ENCODE data around the gene RYR2. TPM values are rescaled to one million over a fixed set of nuclear protein-coding genes. Genes with fewer than 3 reads are reported as not detected.

RYR2 gene
- total and polyA plus RNA-seq, 4 donors, result 0.43 to 11.6 (median 2.0) TPM

DNA sequence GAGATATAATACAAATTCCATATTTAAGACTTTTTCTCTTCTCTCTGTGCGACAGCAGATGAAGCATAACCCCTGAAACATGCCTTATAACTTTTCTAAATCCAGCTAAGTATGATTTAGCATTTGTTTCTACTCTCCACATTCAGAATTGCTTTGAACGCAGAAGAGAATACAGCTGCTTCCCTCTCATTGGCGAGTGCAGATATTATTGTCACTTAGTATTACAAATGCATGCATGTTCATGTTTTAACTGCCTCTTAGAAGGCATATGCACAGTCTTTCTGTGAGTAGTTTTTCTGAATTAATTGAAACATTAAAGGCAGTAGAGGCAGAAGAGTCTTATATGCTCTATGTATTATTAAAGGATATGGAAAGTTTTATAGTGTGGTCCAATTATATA, 631.6 kb downstream of the RYR2 start:
- Histone ChIP-seq H3K4me3 (no peak overlapping the region), H3K27ac (ENCODE audit: low read depth in 1 of 2, low read length in 1 of 2) (no peak overlapping the region), H3K9ac (ENCODE audit: insufficient read depth in 1 of 2, low read length in 2 of 2) (peak overlapping the region in 1 of 2 donors; percentile 34), H3K9me3 (ENCODE audit: control insufficient read depth in 4 of 4, insufficient read depth in 3 of 4, low read length in 3 of 4) (no peaks in the 10 kb centered on the region), H3K36me3 (ENCODE audit: control insufficient read depth in 4 of 4, insufficient read depth in 4 of 4, low read length in 4 of 4) (peaks cover 0 to 4% (median 0%) of the 10 kb centered on the region in 4 donors), H3K4me1 (ENCODE audit: control insufficient read depth in 5 of 5, insufficient read depth in 5 of 5, low read length in 5 of 5) (peaks cover 0 to 15% (median 0%) of the 10 kb centered on the region in 5 donors), H3K27me3 (ENCODE audit: control insufficient read depth in 3 of 3, insufficient read depth in 3 of 3, low read length in 2 of 3) (peaks cover 0 to 2% (median 0%) of the 10 kb centered on the region in 3 donors)
- TF ChIP-seq, protein P1, sequence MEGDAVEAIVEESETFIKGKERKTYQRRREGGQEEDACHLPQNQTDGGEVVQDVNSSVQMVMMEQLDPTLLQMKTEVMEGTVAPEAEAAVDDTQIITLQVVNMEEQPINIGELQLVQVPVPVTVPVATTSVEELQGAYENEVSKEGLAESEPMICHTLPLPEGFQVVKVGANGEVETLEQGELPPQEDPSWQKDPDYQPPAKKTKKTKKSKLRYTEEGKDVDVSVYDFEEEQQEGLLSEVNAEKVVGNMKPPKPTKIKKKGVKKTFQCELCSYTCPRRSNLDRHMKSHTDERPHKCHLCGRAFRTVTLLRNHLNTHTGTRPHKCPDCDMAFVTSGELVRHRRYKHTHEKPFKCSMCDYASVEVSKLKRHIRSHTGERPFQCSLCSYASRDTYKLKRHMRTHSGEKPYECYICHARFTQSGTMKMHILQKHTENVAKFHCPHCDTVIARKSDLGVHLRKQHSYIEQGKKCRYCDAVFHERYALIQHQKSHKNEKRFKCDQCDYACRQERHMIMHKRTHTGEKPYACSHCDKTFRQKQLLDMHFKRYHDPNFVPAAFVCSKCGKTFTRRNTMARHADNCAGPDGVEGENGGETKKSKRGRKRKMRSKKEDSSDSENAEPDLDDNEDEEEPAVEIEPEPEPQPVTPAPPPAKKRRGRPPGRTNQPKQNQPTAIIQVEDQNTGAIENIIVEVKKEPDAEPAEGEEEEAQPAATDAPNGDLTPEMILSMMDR (IDR thresholded peaks at IDR 0.05; ENCODE audit: control extremely low read depth, extremely low read depth), result no peak
- DNase-seq (peak in 1 of 3 donors; percentile 18), ATAC-seq (ENCODE audit: insufficient read depth, low FRiP score) (no peak)
- WGBS, 2 donors, result 77 to 88% methylated on average over 3 of the region's 3 CpGs

DNA sequence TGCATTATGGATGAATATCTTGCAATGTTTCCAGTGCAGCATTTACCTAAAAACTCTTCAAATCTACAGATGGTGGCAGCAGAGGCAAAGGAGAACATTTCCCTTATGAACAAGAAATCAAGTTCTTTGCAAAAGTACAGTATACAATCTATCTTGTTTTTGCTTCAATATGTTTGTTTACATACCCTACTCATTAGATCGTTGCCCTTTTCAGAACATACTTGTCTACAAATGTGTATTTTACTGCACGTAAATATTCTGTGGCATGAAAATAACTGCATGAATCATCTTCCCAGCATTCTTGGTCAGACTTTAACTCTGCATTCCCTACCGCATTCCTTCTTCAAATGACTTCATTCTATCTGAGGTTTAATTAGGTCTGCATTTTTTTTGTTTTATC, 636.0 kb downstream of the RYR2 start:
- DNase-seq (peak in 2 of 3 donors; percentile 70 to 80), ATAC-seq (ENCODE audit: insufficient read depth, low FRiP score) (no peak)
- peak overlapping the region in 1 of 2 donors; percentile 53 for H3K27ac ChIP-seq (ENCODE audit: low read depth in 1 of 2, low read length in 1 of 2)
- TF ChIP-seq, protein P1 (IDR thresholded peaks at IDR 0.05; ENCODE audit: control extremely low read depth, extremely low read depth), result no peak
- peaks cover 0 to 10% (median 4%) of the 10 kb centered on the region in 5 donors for H3K4me1 ChIP-seq (ENCODE audit: control insufficient read depth in 5 of 5, insufficient read depth in 5 of 5, low read length in 5 of 5)
- no peak overlapping the region for H3K4me3 ChIP-seq
- WGBS, 2 donors, result 43 to 65% methylated on average over 3 of the region's 3 CpGs
- peaks cover 0 to 4% (median 0%) of the 10 kb centered on the region in 4 donors for H3K36me3 ChIP-seq (ENCODE audit: control insufficient read depth in 4 of 4, insufficient read depth in 4 of 4, low read length in 4 of 4)
- H3K9ac ChIP-seq (ENCODE audit: insufficient read depth in 1 of 2, low read length in 2 of 2), result no peak overlapping the region
- H3K27me3 ChIP-seq (ENCODE audit: control insufficient read depth in 3 of 3, insufficient read depth in 3 of 3, low read length in 2 of 3), result peaks cover 0 to 2% (median 0%) of the 10 kb centered on the region in 3 donors
- H3K9me3 ChIP-seq (ENCODE audit: control insufficient read depth in 4 of 4, insufficient read depth in 3 of 4, low read length in 3 of 4), result no peaks in the 10 kb centered on the region

DNA sequence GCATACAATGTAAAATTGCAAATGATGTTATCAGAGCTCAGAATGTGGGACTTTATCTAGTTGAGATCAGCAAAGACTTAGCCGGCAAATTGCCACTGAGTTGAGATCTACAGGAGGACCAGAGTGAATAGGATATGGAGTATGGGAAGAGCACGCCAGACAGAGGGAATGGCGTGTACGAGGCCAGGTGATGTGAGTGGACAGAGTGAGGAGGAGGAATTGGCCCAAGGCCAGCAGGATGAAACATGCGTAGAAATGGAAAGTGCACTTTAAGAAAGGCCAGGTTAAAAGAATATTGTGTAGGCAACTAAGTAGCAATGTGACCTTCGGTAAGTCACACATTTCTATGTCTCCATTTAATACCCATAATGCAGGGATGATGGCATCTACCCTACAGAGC, 637.7 kb downstream of the RYR2 start:
- Histone ChIP-seq H3K27me3 (ENCODE audit: control insufficient read depth in 3 of 3, insufficient read depth in 3 of 3, low read length in 2 of 3) (no peaks in the 10 kb centered on the region), H3K4me3 (no peak overlapping the region), H3K27ac (ENCODE audit: low read depth in 1 of 2, low read length in 1 of 2) (no peak overlapping the region), H3K9ac (ENCODE audit: insufficient read depth in 1 of 2, low read length in 2 of 2) (no peak overlapping the region), H3K36me3 (ENCODE audit: control insufficient read depth in 4 of 4, insufficient read depth in 4 of 4, low read length in 4 of 4) (peaks cover 0 to 4% (median 0%) of the 10 kb centered on the region in 4 donors), H3K9me3 (ENCODE audit: control insufficient read depth in 4 of 4, insufficient read depth in 3 of 4, low read length in 3 of 4) (no peaks in the 10 kb centered on the region), H3K4me1 (ENCODE audit: control insufficient read depth in 5 of 5, insufficient read depth in 5 of 5, low read length in 5 of 5) (peaks cover 0 to 14% (median 4%) of the 10 kb centered on the region in 5 donors)
- 83 to 90% methylated on average over 6 of the region's 6 CpGs for WGBS, 2 donors
- no peak for ATAC-seq (ENCODE audit: insufficient read depth, low FRiP score)
- no peak for DNase-seq
- TF ChIP-seq, protein P1 (IDR thresholded peaks at IDR 0.05; ENCODE audit: control extremely low read depth, extremely low read depth), result no peak

- peaks cover 0 to 12% (median 4%) of the 10 kb centered on the region in 5 donors for H3K4me1 ChIP-seq (ENCODE audit: control insufficient read depth in 5 of 5, insufficient read depth in 5 of 5, low read length in 5 of 5)
- ATAC-seq (ENCODE audit: insufficient read depth, low FRiP score) (no peak), DNase-seq (peak in 1 of 3 donors; percentile 34)
- H3K4me3 ChIP-seq, result no peak overlapping the region
- H3K9me3 ChIP-seq (ENCODE audit: control insufficient read depth in 4 of 4, insufficient read depth in 3 of 4, low read length in 3 of 4), result no peaks in the 10 kb centered on the region
- 83 to 88% methylated on average over 6 of the region's 6 CpGs for WGBS, 2 donors
- H3K36me3 ChIP-seq (ENCODE audit: control insufficient read depth in 4 of 4, insufficient read depth in 4 of 4, low read length in 4 of 4), result no peaks in the 10 kb centered on the region
- TF ChIP-seq, protein P1 (IDR thresholded peaks at IDR 0.05; ENCODE audit: control extremely low read depth, extremely low read depth), result no peak
- no peak overlapping the region for H3K9ac ChIP-seq (ENCODE audit: insufficient read depth in 1 of 2, low read length in 2 of 2)
- no peaks in the 10 kb centered on the region for H3K27me3 ChIP-seq (ENCODE audit: control insufficient read depth in 3 of 3, insufficient read depth in 3 of 3, low read length in 2 of 3)
- H3K27ac ChIP-seq (ENCODE audit: low read depth in 1 of 2, low read length in 1 of 2), result no peak overlapping the region
Measured at GRCh38 chr1:237681210-237681609, 639.2 kb downstream of the RYR2 start.
